ENCODE results near the gene OR52N4. TPM values are rescaled to one million over a fixed set of nuclear protein-coding genes. Genes with fewer than 3 reads are reported as not detected.
A peak's percentile ranks its signal among the peaks of the same experiment; 100 is the strongest.
"Not testable (repeated sequence)": the region's sequence is repeated elsewhere in the genome, so short reads cannot be mapped to it uniquely, and the experiment has no call there.

The OR52N4 gene
- total RNA-seq, 1 donor from 2014 or later, result not detected

GRCh38 chr11:5713695-5714094 lies 40.3 kb upstream of the OR52N4 start:
- no peak overlapping the region for H3K4me3 ChIP-seq (ENCODE audit: insufficient read depth, low read depth, low read length)
- H3K9ac ChIP-seq (ENCODE audit: low read length), result no peak overlapping the region
- H3K9me3 Mint-ChIP-seq (ENCODE audit: unreplicated experiment), result no peaks in the 10 kb centered on the region
- H3K4me3 Mint-ChIP-seq (ENCODE audit: unreplicated experiment), result no peak overlapping the region
- no peak overlapping the region for H3K4me2 ChIP-seq (ENCODE audit: low read length)
- FAIRE-seq, result no peak
- H3K27ac ChIP-seq (ENCODE audit: low read depth, low read length), result no peak overlapping the region
- H3K36me3 Mint-ChIP-seq (ENCODE audit: low read depth, unreplicated experiment), result peaks cover 12% of the 10 kb centered on the region
- H3K4me1 Mint-ChIP-seq (ENCODE audit: low read depth, unreplicated experiment), result no peaks in the 10 kb centered on the region
- H3K27me3 ChIP-seq (ENCODE audit: insufficient read depth, low read length), result no peaks in the 10 kb centered on the region
- H3K4me1 ChIP-seq (ENCODE audit: insufficient read depth, low read length), result no peaks in the 10 kb centered on the region
- DNase-seq (ENCODE audit: low read depth), result peak; percentile 34
- H3K9me3 ChIP-seq (ENCODE audit: insufficient read depth, low read depth, low read length), result no peaks in the 10 kb centered on the region
- no peaks in the 10 kb centered on the region for H3K79me2 ChIP-seq (ENCODE audit: insufficient read depth, low read length)
- H3K27ac Mint-ChIP-seq (ENCODE audit: unreplicated experiment), result no peak overlapping the region
- H3K27me3 Mint-ChIP-seq (ENCODE audit: low read depth, unreplicated experiment), result no peaks in the 10 kb centered on the region
- H4K20me1 ChIP-seq (ENCODE audit: insufficient read depth, low read length), result no peaks in the 10 kb centered on the region
- TF ChIP-seq EZH2 (IDR thresholded peaks at IDR 0.05; ENCODE audit: insufficient read depth, low read length) (no peak), CTCF (IDR thresholded peaks at IDR 0.05; ENCODE audit: insufficient read depth, low read depth, low read length) (no peak)
- H3K36me3 ChIP-seq (ENCODE audit: insufficient read depth, low read length), result peaks cover 3% of the 10 kb centered on the region
- H2AFZ ChIP-seq (ENCODE audit: low read depth, low read length), result no peak overlapping the region

- not testable (repeated sequence) for DNase-seq (ENCODE audit: low read depth); H2AFZ ChIP-seq (ENCODE audit: low read depth, low read length); H3K9me3 ChIP-seq (ENCODE audit: insufficient read depth, low read depth, low read length); H3K27ac ChIP-seq (ENCODE audit: low read depth, low read length); H4K20me1 ChIP-seq (ENCODE audit: insufficient read depth, low read length); H3K36me3 Mint-ChIP-seq (ENCODE audit: low read depth, unreplicated experiment); H3K4me3 ChIP-seq (ENCODE audit: insufficient read depth, low read depth, low read length); H3K27me3 ChIP-seq (ENCODE audit: insufficient read depth, low read length); H3K4me1 Mint-ChIP-seq (ENCODE audit: low read depth, unreplicated experiment); H3K9ac ChIP-seq (ENCODE audit: low read length); FAIRE-seq; H3K4me1 ChIP-seq (ENCODE audit: insufficient read depth, low read length); H3K27me3 Mint-ChIP-seq (ENCODE audit: low read depth, unreplicated experiment); H3K27ac Mint-ChIP-seq (ENCODE audit: unreplicated experiment); H3K36me3 ChIP-seq (ENCODE audit: insufficient read depth, low read length); H3K4me3 Mint-ChIP-seq (ENCODE audit: unreplicated experiment); H3K4me2 ChIP-seq (ENCODE audit: low read length); H3K9me3 Mint-ChIP-seq (ENCODE audit: unreplicated experiment); H3K79me2 ChIP-seq (ENCODE audit: insufficient read depth, low read length)
Observed at GRCh38 chr11:5716518-5716917, 37.5 kb upstream of the OR52N4 start.

GRCh38 chr11:5719703-5720495 lies 34.1 kb upstream of the OR52N4 start:
- no peak overlapping the region for H3K27ac ChIP-seq (ENCODE audit: low read depth, low read length)
- H4K20me1 ChIP-seq (ENCODE audit: insufficient read depth, low read length), result no peaks in the 10 kb centered on the region
- H3K4me2 ChIP-seq (ENCODE audit: low read length), result no peak overlapping the region
- Mint-ChIP-seq H3K4me1 (ENCODE audit: low read depth, unreplicated experiment) (no peaks in the 10 kb centered on the region), H3K36me3 (ENCODE audit: low read depth, unreplicated experiment) (peaks cover 2% of the 10 kb centered on the region), H3K9me3 (ENCODE audit: unreplicated experiment) (no peaks in the 10 kb centered on the region), H3K4me3 (ENCODE audit: unreplicated experiment) (no peak overlapping the region), H3K27me3 (ENCODE audit: low read depth, unreplicated experiment) (no peaks in the 10 kb centered on the region), H3K27ac (ENCODE audit: unreplicated experiment) (no peak overlapping the region)
- no peaks in the 10 kb centered on the region for H3K4me1 ChIP-seq (ENCODE audit: insufficient read depth, low read length)
- TF ChIP-seq CTCF (IDR thresholded peaks at IDR 0.05; ENCODE audit: insufficient read depth, low read depth, low read length), result no peak
- no peak for TF ChIP-seq EZH2 (IDR thresholded peaks at IDR 0.05; ENCODE audit: insufficient read depth, low read length)
- no peaks in the 10 kb centered on the region for H3K36me3 ChIP-seq (ENCODE audit: insufficient read depth, low read length)
- no peaks in the 10 kb centered on the region for H3K9me3 ChIP-seq (ENCODE audit: insufficient read depth, low read depth, low read length)
- no peak overlapping the region for H2AFZ ChIP-seq (ENCODE audit: low read depth, low read length)
- no peaks in the 10 kb centered on the region for H3K27me3 ChIP-seq (ENCODE audit: insufficient read depth, low read length)
- no peak overlapping the region for H3K9ac ChIP-seq (ENCODE audit: low read length)
- DNase-seq (ENCODE audit: low read depth), result no peak
- no peak overlapping the region for H3K4me3 ChIP-seq (ENCODE audit: insufficient read depth, low read depth, low read length)
- no peaks in the 10 kb centered on the region for H3K79me2 ChIP-seq (ENCODE audit: insufficient read depth, low read length)
- no peak for FAIRE-seq

Measured in astrocyte (in vitro differentiated cells and primary cell).